Measurements from ENCODE around the gene CFAP100.

Gene CFAP100

GRCh38 chr3:126442094-126442855 lies 47.6 kb downstream of the CFAP100 start:
- H3K27ac ChIP-seq: no peak overlapping the region
- no peak overlapping the region for H3K4me3 ChIP-seq (ENCODE audit: low read depth, low read length)
- in situ Hi-C loops (cut with HindIII; ENCODE audit: low pct_ligation_motif_present, low sequenced_read_pairs): no loop called here
- TF ChIP-seq CTCF (IDR thresholded peaks at IDR 0.05; ENCODE audit: low read depth, low read length, missing control alignments): no peak
- no peaks in the 10 kb centered on the region for H3K27me3 ChIP-seq (replicated peaks)
- H3K36me3 ChIP-seq (replicated peaks): no peaks in the 10 kb centered on the region
- no peak for DNase-seq

GRCh38 chr3:126442856-126443242 lies 48.1 kb downstream of the CFAP100 start:
- H3K36me3 ChIP-seq (replicated peaks): no peaks in the 10 kb centered on the region
- no peak overlapping the region for H3K27ac ChIP-seq
- no peak overlapping the region for H3K4me3 ChIP-seq (ENCODE audit: low read depth, low read length)
- H3K27me3 ChIP-seq (replicated peaks): no peaks in the 10 kb centered on the region
- DNase-seq: no peak
- in situ Hi-C loops (cut with HindIII; ENCODE audit: low pct_ligation_motif_present, low sequenced_read_pairs): no loop called here
- TF ChIP-seq CTCF (IDR thresholded peaks at IDR 0.05; ENCODE audit: low read depth, low read length, missing control alignments): no peak

GRCh38 chr3:126445506-126445905 lies 50.8 kb downstream of the CFAP100 start:
- H3K36me3 ChIP-seq (replicated peaks): peaks cover 3% of the 10 kb centered on the region
- no peak for TF ChIP-seq CTCF (IDR thresholded peaks at IDR 0.05; ENCODE audit: low read depth, low read length, missing control alignments)
- in situ Hi-C loops (cut with HindIII; ENCODE audit: low pct_ligation_motif_present, low sequenced_read_pairs): no loop called here
- no peak overlapping the region for H3K4me3 ChIP-seq (ENCODE audit: low read depth, low read length)
- DNase-seq: no peak
- H3K27ac ChIP-seq: no peak overlapping the region
- no peaks in the 10 kb centered on the region for H3K27me3 ChIP-seq (replicated peaks)

GRCh38 chr3:126446301-126446700 lies 51.6 kb downstream of the CFAP100 start:
- TF ChIP-seq CTCF (IDR thresholded peaks at IDR 0.05; ENCODE audit: low read depth, low read length, missing control alignments): no peak
- Histone ChIP-seq H3K36me3 (replicated peaks) (peaks cover 6% of the 10 kb centered on the region), H3K4me3 (ENCODE audit: low read depth, low read length) (no peak overlapping the region), H3K27me3 (replicated peaks) (no peaks in the 10 kb centered on the region), H3K27ac (no peak overlapping the region)
- in situ Hi-C loops (cut with HindIII; ENCODE audit: low pct_ligation_motif_present, low sequenced_read_pairs): no loop called here
- DNase-seq: no peak

- H3K36me3 ChIP-seq (replicated peaks): peaks cover 10% of the 10 kb centered on the region
- in situ Hi-C loops (cut with HindIII; ENCODE audit: low pct_ligation_motif_present, low sequenced_read_pairs): no loop called here
Measured at GRCh38 chr3:126446791-126447190, 52.1 kb downstream of the CFAP100 start.

More at GRCh38 chr3:126446791-126447190, 52.1 kb downstream of the CFAP100 start:
- Histone ChIP-seq H3K27ac (no peak overlapping the region), H3K27me3 (replicated peaks) (no peaks in the 10 kb centered on the region), H3K4me3 (ENCODE audit: low read depth, low read length) (no peak overlapping the region)
- no peak for DNase-seq
- TF ChIP-seq CTCF (IDR thresholded peaks at IDR 0.05; ENCODE audit: low read depth, low read length, missing control alignments): no peak

All from brain microvascular endothelial cell (primary cell).